WTC11 (cell line): ENCODE results near the gene TBC1D22A. TPM values are rescaled to one million over a fixed set of nuclear protein-coding genes. Genes with fewer than 3 reads are reported as not detected.

Source experiments
- ATAC-seq: fragments of 200-7000 bp; cut with Tn5 transposase; 2 replicates; pipeline ENCODE4 v1.10.0; 2021; ENCODE audit warnings: mild to moderate bottlenecking, moderate library complexity
- CTCF ChIA-PET: fragments of 300-600 bp; sonication (Branson Sonifier 250); formaldehyde crosslinking; loops from one replicate; lab custom pipeline; 2021; ENCODE audit warnings: antibody characterized with exemption; lab: Charles Lee
- POLR2A ChIA-PET: fragments of 350-600 bp; sonication (Branson Sonifier 250); formaldehyde crosslinking; loops from one replicate; lab custom pipeline; 2021; ENCODE audit warnings: antibody characterized with exemption; lab: Charles Lee
- DNase-seq: peaks from one replicate; pipeline ENCODE4 v3.0.0; 2021; ENCODE audit warnings: low spot score
- H3K27ac Mint-ChIP-seq: 2 replicates; pipeline ENCODE4 v1.8.0; 2021; ENCODE audit warnings: mixed read lengths
- H3K27me3 Mint-ChIP-seq: 2 replicates; pipeline ENCODE4 v1.8.0; 2021; ENCODE audit warnings: low read depth, mild to moderate bottlenecking, moderate library complexity, mixed read lengths
- H3K36me3 Mint-ChIP-seq: 2 replicates; pipeline ENCODE4 v1.8.0; 2021; ENCODE audit warnings: mixed read lengths
- H3K4me1 Mint-ChIP-seq: 2 replicates; pipeline ENCODE4 v1.8.0; 2022; ENCODE audit warnings: mixed read lengths
- H3K4me3 Mint-ChIP-seq: 2 replicates; pipeline ENCODE4 v1.8.0; 2021; ENCODE audit warnings: mild to moderate bottlenecking, moderate library complexity, mixed read lengths
- H3K9me3 Mint-ChIP-seq: 2 replicates; pipeline ENCODE4 v1.8.0; 2021; ENCODE audit warnings: mixed read lengths
- ARID4B ChIP-seq: sonication (generic); formaldehyde crosslinking; IDR thresholded peaks from 2 replicates; pipeline ENCODE4 v1.8.0; 2023; ENCODE audit warnings: missing genetic modification reagents, mild to moderate bottlenecking, borderline replicate concordance
- ATF1 ChIP-seq: sonication (generic); formaldehyde crosslinking; IDR thresholded peaks from 2 replicates; pipeline ENCODE4 v1.8.1; 2023; ENCODE audit warnings: mild to moderate bottlenecking, moderate library complexity, missing genetic modification reagents
- ATF3 ChIP-seq: sonication (generic); formaldehyde crosslinking; conservative IDR thresholded peaks from 2 replicates; pipeline ENCODE4 v1.8.1; 2022; ENCODE audit warnings: mild to moderate bottlenecking, missing genetic modification reagents
- CDX4 ChIP-seq: fragments of 250-450 bp; sonication (Bioruptor Pico); IDR thresholded peaks from 2 replicates; pipeline ENCODE4 v1.9.0; 2021; ENCODE audit warnings: moderate library complexity, mild to moderate bottlenecking, inconsistent platforms, borderline replicate concordance
- E2F4 ChIP-seq: sonication (generic); formaldehyde crosslinking; IDR thresholded peaks from 2 replicates; pipeline ENCODE4 v1.8.1; 2022; ENCODE audit warnings: low read depth, mild to moderate bottlenecking, moderate library complexity, missing genetic modification reagents, borderline replicate concordance
- E2F5 ChIP-seq: sonication (generic); formaldehyde crosslinking; IDR thresholded peaks from 2 replicates; pipeline ENCODE4 v1.8.1; 2022; ENCODE audit warnings: mild to moderate bottlenecking, moderate library complexity, missing genetic modification reagents
- FOXP4 ChIP-seq: sonication (generic); formaldehyde crosslinking; IDR thresholded peaks from 2 replicates; pipeline ENCODE4 v1.8.0; 2022; ENCODE audit warnings: mild to moderate bottlenecking, missing genetic modification reagents
- JAZF1 ChIP-seq: fragments of 250-450 bp; sonication (Bioruptor Pico); IDR thresholded peaks from 2 replicates; pipeline ENCODE4 v1.9.0; 2021; ENCODE audit warnings: moderate library complexity, mild to moderate bottlenecking, inconsistent platforms
- JUN ChIP-seq: sonication (generic); formaldehyde crosslinking; IDR thresholded peaks from 2 replicates; pipeline ENCODE4 v1.8.0; 2023; ENCODE audit warnings: mild to moderate bottlenecking, missing genetic modification reagents
- MYBL2 ChIP-seq: sonication (generic); formaldehyde crosslinking; IDR thresholded peaks from 2 replicates; pipeline ENCODE4 v1.8.1; 2023; ENCODE audit warnings: mild to moderate bottlenecking, moderate library complexity, missing genetic modification reagents
- NFE2L1 ChIP-seq: sonication (generic); formaldehyde crosslinking; IDR thresholded peaks from 2 replicates; pipeline ENCODE4 v1.8.1; 2023; ENCODE audit warnings: missing genetic modification reagents
- NR3C1 ChIP-seq: sonication (generic); formaldehyde crosslinking; conservative IDR thresholded peaks from 2 replicates; pipeline ENCODE4 v1.8.1; 2023; ENCODE audit warnings: low read depth, mild to moderate bottlenecking, missing genetic modification reagents
- SP1 ChIP-seq: sonication (generic); formaldehyde crosslinking; conservative IDR thresholded peaks from 2 replicates; pipeline ENCODE4 v1.8.1; 2022; ENCODE audit warnings: missing genetic modification reagents
- TEAD4 ChIP-seq: sonication (generic); formaldehyde crosslinking; IDR thresholded peaks from 2 replicates; pipeline ENCODE4 v1.8.0; 2022; ENCODE audit warnings: mild to moderate bottlenecking, missing genetic modification reagents
- ZNF138 ChIP-seq: sonication (generic); formaldehyde crosslinking; conservative IDR thresholded peaks from 2 replicates; pipeline ENCODE4 v1.8.1; 2022; ENCODE audit warnings: mild to moderate bottlenecking, moderate library complexity, missing genetic modification reagents
- ZNF317 ChIP-seq: sonication (generic); formaldehyde crosslinking; IDR thresholded peaks from 2 replicates; pipeline ENCODE4 v1.8.1; 2023; ENCODE audit warnings: low read depth, mild to moderate bottlenecking, moderate library complexity, missing genetic modification reagents, borderline replicate concordance
- ZNF423 ChIP-seq: fragments of 250-450 bp; sonication (Bioruptor Pico); IDR thresholded peaks from 2 replicates; pipeline ENCODE4 v2.1.2; 2022; ENCODE audit warnings: mild to moderate bottlenecking, moderate library complexity
- total RNA-seq: library from RNA; stranded (reverse); gene quantifications from 3 replicates; pipeline ENCODE4 v1.2.3, GENCODE V29; 2021

TBC1D22A gene
- total RNA-seq, 1 experiment from 2014 or later = 18.1 TPM

GRCh38 chr22:47209040-47209514 lies 446.6 kb downstream of the TBC1D22A start:
- Mint-ChIP-seq H3K4me1 (no peaks in the 10 kb centered on the region), H3K36me3 (peaks cover 20% of the 10 kb centered on the region), H3K27ac (no peak overlapping the region), H3K27me3 (no peaks in the 10 kb centered on the region; the same call in none of the 2 replicates), H3K4me3 (no peak overlapping the region), H3K9me3 (peaks cover 31% of the 10 kb centered on the region)
- CTCF ChIA-PET = no interaction called here
- POLR2A ChIA-PET = no interaction called here
- ATAC-seq (no peak), DNase-seq (no peak)
- TF ChIP-seq ATF3 (CRISPR knock-in tag) = no peak
- TF ChIP-seq NR3C1 = no peak

- H3K4me1 Mint-ChIP-seq = no peaks in the 10 kb centered on the region
- POLR2A ChIA-PET = no interaction called here
- no peaks in the 10 kb centered on the region; the same call in 1 of the 2 replicates for H3K27me3 Mint-ChIP-seq
- H3K27ac Mint-ChIP-seq = no peak overlapping the region
- H3K36me3 Mint-ChIP-seq = peaks cover 20% of the 10 kb centered on the region
- CTCF ChIA-PET = no interaction called here
- TF ChIP-seq E2F4 (CRISPR knock-in tag) (no peak), ARID4B (CRISPR knock-in tag) (no peak), TEAD4 (CRISPR knock-in tag) (no peak), ZNF138 (CRISPR knock-in tag) (no peak), MYBL2 (CRISPR knock-in tag) (no peak), JUN (CRISPR knock-in tag) (no peak), JAZF1 (CRISPR knock-in tag) (no peak), E2F5 (CRISPR knock-in tag) (no peak), FOXP4 (CRISPR knock-in tag) (no peak), NFE2L1 (no peak), ZNF317 (no peak), CDX4 (CRISPR knock-in tag) (no peak), ATF1 (no peak), ZNF423 (CRISPR knock-in tag) (no peak), SP1 (CRISPR knock-in tag) (no peak)
- H3K9me3 Mint-ChIP-seq = peaks cover 30% of the 10 kb centered on the region
- H3K4me3 Mint-ChIP-seq = no peak overlapping the region
- ATAC-seq (no peak), DNase-seq (no peak)
These were observed 447.1 kb downstream of the TBC1D22A start for GRCh38 chr22:47209547-47210023.
